CD4-positive, alpha-beta T cell treated with Interleukin-15 for 1 hour (primary cell): Measurements from ENCODE around the gene MFSD6L.

Experiments
- DNase-seq: peaks from one replicate; pipeline ENCODE4 v3.0.0-alpha.2; 2020

MFSD6L gene, protein sequence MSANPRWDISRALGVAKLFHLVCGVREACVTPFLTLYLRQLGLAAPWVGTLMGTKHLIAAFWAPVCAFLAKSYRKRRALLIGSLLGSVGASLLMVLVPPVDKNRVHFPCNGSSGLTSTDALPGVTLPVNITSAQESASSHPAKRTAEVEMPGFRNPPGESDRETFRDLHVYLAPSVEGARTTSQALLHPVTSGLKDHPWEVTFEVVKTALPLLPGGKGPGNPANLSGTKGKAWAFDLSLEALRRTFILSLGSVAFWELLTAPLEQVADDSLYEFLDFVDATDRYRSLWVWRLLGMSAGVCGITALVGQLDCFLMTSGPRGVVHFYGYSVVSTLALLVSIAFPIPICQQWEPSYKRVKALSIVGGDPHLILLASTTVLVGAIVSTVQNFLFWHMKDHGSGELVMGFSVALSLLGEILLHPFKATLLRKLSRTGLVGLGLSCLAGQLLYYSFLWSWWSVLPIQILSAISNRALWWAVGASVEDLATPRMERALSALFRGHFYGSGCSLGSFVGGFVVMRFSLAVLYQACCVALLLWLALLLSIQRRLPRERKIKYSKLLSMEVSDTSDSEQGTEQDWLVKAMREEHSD

DNA sequence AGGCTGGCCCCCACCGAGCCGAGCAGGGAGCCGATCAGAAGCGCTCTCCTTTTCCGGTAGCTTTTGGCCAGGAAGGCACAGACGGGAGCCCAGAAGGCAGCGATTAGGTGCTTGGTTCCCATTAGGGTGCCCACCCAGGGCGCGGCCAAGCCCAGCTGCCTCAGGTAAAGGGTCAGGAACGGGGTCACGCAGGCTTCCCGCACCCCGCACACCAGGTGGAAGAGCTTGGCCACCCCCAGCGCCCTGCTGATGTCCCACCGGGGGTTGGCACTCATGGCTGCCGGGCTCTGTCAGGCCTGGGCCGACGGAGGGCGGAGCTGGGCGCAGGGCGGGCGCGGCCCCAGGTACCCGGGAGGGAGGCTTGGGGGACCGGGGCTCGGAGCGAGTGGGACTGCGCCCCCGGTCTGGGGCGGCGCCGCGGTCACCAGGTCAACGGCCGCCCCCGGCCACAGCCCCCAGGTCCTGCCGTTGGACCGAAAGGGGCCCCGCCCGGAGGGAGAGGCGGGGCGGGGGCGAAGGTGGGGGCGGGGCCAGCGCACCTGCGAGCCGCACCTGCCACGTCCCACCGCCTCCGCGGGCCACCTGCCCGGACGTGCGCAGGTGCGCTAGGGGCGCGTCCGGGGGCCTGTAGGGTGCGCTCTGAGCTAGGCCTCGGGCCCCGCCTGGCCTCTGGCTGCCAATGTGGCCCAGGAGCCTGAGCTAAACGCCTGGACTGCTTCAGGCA, at the start of gene MFSD6L:
Gene MFSD6L, minus strand, starts transcription at position 520 of the 724 bp plus-strand sequence. Its CDS starts 245 bp downstream, at position 275.
- DNase-seq: peak; percentile 36

DNA sequence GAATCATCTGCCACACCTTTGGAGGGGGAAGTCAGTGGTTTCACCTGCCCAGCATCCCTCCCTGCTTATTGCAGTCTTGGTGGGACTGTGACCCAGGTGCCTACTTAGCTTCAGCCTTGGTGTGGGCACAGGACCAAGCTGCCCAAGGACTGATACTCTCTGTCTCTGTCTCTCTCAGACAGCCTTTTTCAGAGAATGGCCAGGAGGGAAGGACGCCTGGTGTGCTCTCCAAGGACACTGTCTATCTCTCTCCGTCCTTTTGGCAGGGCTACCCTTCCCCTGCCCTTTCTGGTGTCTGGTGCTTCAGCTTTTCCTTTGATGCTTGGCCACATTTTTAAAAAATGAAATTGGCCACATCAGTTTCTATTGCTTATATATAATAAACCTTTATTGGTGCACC, 48.7 kb upstream of the MFSD6L start:
- no peak for DNase-seq

DNA sequence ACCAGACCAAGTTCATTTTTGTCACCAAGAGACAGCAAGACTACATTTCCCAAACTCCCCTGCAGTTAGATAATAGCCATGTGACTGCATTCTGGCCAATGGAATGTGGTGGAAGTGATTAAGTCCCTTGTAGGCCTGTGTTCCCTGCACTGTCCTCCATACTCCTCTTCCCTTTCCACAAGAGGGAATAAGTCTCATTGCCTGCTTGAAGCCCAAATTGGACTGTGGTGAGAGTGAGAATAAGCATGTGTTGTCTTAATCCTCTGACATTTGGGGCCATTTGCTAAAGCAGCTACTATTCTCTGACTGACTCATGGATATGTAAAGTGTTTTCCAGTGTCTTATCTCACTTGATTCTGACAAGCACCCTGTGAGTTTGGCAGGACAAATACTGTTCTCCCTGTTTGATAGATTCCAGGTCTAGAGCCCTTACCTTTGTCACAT, 47.6 kb upstream of the MFSD6L start:
- DNase-seq: no peak

DNA sequence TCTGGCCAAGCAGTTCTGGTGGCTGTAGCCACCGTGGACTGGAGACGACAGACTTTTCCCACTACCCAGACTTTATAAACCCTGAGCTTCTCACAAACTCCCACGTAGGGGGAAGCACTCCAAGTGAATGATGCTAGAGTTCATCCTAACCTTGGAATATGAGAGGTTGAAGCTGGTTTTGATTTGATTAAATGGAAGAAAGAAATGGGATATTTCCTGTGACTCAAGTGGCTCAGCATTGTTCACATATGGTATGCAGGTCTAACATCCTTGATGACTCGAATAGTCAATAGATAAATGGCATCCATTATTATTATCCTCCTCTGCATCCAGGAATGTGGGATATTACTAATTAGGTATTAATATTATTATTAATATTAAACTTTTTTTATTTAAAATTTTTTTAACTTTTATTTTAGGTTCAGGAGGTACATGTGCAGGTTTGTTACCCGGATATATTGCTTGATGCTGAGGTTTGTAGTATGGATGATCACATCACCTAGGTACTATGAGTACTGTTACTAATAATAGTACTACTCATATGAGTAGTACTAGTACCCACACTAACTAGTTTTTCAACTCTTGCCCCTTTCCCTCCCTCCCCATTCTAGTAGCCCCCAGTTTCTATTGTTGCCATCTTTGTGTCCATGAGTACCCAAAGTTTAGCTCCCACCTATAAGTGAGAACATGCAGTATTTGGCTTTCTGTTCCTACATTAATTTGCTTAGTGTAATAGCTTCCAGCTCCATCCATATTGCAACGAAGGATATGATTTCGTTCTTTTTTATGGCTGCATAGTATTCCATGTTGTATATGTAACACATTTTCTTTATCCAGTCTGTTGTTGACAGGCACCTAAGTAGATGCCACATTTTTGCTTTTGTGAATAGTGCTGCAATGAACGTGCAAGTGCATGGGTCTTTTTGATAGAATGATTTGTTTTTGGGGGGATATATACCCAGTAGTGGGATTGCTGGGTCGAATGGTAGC, 45.4 kb upstream of the MFSD6L start:
- DNase-seq: no peak

DNA sequence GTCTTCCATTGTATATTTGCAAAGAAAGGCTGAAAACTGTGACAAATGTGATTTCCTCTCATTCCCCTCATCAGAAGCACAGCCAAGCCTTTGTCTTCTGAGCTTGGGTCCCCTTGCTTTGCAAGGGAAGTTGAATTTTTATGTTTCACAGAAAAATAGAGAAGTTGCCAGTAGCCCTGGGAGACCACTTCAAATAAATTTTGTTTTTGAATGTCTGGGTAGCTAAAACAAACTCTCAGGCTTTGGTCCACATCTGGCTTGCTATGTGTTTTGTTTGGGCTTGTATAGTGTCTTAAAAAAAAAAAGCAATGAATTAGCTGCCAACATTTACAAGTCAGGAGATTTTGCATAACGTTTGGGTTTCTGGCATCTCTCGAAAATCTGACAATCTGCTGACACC, 44.2 kb upstream of the MFSD6L start:
- DNase-seq: no peak

DNA sequence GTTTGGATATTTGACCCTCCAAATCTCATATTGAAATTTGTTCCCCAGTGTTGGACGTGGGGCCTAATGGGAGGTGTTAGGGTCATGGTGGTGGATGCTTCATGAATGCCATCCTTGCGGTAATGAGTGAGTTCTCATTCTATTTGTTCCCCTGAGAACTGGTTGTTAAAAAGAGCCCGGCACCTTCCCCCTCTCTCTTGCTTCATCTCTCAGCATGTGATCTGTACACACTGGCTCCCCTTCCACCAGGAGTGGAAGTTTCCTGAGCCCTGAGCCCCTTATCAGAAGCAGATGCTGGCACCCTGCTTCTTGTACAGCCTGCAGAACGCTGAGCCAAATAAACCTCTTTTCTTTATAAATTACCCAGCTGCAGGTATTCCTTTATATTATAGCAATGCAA, 42.7 kb upstream of the MFSD6L start:
- no peak for DNase-seq

DNA sequence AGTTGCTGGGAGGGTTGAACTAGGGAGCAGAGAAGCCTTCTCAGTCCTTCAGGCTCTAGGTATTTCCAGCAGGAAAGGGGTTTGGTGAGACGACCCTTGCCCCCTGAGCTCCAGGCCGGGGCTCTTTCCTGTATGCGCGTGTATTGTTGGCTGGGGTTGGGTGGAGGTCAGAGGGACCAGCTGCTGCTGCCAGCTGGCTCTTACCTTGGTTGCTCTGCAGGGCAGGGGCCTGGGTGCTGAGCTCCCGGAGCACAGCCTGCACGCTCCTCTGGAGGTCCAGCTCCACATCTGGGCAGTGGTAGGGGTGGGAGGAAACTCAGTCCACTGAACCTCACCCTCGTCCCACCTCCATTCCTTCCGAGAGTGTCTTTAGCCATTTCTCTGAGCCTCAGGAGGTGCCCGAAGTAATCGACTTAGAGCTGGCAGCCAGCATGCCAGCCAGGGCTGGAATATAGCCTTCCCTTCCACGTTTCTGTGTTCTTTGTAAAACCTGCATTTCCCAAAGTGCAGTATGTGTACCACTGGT, 40.3 kb upstream of the MFSD6L start:
- DNase-seq: no peak

DNA sequence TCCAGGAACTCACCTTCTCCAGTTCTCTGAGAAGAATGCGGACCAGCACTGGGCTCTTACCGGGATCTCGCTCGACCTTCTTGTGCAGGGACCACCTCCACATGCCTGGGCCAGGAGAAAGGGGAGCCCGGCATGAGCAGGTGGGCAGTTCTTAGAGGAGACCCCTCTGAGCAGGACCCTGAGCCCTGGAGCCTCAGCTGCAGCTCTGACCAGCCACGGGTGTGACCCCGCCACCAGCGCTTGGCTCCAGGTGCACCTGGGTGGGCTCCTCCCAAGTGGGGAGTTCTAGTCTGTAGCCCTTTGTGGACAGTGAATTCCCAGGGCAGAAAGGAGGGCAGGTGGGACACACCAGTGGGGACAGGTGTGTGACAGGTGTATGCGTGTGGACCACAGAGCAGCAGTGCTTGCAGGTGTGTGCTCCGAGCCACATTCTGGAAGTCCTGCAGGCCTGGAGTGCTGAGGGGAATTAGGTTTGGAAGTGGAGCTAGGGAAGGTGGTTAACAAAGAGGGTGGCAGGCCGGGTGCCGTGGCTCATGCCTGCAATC, 39.5 kb upstream of the MFSD6L start:
- DNase-seq: no peak

DNA sequence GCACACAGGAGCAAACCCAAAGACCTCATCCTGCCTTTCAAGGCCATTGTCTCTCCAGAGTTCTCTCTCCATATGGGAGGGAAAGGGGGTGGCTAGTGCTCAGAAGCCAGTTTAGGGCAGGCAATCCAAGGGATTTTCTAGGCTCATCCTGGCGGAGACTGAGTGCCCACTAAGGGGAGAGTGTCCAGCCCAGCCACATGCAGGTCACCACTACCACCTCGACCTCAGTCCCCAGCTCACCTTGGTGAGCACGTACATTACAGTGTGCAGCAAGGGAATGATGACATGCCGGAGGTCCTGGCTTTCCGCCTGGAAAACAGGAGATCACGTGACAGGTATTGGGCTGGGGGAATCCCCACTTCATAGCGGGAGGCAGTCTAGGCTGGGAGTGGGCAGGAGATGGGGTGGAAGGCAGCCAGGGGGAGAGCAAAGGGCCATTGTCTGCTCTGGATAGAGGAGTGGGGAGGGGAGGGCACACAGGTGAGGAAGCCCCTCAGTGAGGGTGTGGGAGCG, 38.5 kb upstream of the MFSD6L start:
- DNase-seq: no peak

DNA sequence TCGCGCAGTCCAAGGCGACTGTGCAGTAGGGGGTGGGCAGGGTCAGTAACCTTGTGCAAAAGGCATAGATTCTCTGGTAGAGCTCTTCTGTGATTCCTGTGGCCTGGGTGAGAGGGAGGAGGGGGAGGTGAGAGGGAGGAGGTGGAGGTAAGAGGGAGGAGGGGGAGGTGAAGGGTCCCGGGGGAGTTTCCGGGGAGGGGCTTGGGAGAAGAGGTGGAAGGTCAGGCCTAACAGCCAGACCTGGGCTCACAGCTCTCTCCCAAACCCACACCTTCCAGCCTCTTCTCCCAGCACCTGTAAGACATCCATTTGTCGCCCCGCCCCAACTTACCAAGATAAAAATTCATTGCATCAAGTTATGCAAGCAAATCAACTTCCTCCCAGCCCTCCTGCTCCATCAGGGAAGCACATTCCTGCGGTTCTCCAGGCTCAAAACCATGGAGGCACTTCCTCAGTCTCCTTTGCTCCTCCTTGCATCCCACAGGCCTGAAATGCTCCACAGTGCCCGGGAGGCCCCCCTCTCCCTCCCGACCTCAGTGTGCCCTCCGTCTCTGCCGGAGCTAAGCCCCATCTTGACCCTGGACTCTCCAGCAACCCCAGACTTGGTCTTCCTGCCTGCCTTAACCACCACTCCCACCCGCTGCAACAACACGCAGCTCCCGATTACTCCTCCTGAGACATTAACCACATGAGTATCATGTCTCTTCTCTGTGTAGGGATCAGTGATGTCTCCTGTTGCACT, 37.8 kb upstream of the MFSD6L start:
- DNase-seq: no peak

DNA sequence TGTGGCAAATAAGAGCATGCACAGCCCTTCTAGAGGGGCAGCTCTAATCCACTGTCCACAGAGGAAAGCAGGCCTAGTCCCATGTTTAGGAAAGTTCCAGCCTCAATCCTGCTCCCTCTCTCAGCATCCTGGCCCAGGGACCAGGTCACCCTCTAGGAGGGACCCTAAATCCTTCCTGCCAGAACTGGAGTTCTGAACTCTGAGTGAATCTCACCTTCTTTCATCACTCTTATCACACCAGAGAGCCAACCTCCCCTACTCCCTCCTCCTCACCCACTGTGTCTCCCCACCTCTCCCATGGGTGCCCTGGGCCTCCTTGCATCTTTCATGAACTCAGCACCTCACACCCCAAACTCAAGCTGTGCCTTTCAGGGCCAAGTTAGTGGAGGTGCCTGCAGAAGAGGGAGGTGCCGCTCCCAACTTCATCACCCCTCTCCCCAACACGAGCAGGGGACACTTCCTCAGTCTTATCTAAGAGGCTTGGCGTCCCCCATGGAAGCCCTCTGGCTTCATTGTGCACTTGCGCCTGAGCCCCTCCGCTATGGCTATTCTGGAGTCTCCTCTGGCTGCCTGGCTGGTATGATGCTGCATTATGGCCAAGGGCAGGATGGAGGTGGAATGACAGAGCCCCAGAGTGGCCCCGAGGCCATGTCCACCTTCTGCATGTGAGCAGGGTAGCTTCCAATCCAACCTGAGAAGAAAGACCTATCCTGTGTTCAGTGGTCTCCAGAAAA, 36.6 kb upstream of the MFSD6L start:
- no peak for DNase-seq

DNA sequence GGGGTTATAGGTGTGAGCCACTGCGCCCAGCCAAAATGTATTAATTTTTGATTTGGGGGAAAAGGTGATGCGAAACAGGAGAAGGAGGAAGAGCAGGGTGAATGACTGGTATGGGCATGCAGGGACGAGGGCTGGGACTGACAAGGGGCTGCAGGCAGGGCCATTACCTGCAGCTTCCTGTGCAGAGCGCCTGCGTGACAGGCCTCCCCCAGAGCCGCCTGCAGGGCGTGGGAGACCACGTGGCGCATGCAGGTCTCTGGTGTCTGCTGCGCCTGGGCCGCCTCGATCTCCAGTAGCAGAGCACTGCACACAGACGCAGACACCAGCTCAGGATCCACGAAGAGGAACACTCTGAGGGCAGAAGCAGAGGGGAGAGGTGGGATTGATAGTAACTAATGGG, 35.9 kb upstream of the MFSD6L start:
- no peak for DNase-seq

DNA sequence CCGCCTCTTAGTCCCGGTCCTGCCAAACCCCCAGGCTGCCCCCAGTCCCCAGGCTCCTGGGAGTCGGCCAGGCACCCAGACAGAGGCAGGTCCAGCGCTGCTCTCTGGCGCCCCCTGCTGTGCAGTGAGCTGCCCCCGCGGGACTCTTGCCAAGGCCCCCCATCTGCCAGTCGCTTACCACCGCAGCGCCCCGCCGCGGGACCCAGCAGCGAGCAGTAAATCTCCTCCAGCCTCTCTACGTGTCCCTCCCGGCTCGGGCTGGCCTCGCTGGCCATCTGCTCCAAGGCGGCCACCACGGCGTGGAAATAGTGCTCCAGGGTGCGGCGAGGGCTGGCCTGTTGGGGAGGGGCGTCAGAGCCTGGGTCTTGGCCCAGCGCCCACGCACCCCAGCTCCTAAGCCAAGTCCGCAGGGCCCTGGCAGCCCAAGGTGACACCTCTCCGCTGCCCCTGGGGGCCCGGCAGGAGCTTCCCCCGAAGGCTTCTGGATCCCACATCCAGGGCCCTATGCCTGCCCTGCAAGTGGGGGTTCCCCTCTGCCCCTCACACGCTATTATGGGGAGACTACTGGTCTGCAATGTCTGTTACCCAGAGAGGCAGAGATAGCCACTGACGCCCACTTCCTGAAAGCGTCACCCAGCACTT, 33.7 kb upstream of the MFSD6L start:
- no peak for DNase-seq

DNA sequence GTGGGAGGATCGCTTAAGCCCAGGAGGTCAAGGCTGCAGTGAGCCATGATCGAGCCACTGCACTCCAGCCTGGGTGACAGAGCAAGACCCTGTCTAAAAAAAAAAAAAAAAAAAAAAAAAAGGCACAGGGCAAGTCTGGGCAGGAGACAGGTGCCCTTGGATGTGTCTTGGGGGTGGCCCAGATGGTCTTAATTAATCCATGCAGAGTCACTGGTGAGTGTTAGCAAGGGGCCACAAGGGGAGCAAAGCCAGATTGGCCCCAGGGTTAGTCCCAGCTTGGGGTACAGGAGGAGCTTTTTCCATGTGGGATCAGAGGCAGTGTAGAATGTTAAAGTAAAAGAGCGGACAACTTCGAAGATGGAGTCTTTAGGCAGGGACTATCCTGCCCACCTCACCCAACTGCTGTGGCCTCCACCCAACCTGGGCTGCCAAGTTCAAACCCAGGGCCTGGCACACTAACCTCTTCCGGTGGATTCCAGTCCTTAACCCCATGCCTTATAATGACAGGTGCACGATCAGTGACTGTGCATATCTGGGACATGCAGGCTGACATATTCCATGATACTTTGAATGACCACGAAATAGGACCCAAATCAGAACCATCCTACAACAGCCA, 32.2 kb upstream of the MFSD6L start:
- no peak for DNase-seq

DNA sequence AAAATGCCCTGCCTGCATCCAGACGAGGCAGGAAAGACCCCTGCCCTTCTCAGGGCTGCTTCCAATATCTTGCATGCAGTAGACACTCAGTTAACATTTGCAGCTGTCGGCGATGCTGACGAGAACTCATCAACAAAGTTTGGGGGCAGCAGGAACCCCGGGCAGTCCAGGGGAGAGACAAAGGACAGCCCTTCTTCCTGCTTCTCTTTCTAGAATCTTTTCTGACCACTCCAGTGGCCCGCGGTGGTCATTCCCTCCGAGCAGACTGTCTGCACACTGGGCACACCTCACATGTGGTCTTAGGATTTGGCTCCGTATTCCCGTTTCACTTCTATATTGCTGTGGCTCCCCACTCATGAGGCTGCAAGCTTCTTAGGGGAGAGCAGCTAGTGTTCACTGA, 31.0 kb upstream of the MFSD6L start:
- no peak for DNase-seq

DNA sequence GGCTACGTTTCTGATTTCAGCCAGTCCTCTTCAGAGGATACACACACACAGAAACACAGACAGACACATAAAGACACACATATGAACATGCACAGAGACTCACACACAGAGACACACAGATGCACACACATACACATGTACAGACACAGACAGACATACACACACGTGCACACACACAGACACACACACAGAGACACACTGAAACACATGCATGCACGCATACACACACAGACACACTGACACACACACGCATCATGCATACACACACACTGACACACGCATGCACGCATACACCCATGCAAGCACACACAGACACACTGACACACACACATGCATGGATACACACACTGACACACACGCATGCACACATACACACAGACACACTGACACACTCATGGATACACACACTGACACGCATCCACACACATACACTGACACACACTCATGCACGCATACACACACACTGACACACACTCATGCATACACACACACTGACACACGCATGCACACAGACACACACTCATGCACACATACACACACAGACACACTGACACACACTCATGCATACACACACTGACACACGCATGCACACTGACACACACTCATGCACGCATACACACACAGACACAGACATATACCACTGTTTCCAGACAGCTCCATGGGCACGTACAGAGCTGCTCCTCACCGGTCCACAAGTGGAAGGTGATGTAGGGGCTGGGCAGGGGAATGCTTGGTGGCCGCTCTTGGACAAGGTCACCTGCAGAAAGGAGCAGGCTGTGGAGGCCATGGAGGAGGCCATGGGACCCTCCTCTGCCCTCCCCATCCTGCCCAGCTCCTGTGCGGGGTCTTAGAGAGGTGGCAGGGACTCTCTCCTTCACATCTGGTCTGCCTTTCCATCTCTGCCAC, 30.1 kb upstream of the MFSD6L start:
- no peak for DNase-seq

DNA sequence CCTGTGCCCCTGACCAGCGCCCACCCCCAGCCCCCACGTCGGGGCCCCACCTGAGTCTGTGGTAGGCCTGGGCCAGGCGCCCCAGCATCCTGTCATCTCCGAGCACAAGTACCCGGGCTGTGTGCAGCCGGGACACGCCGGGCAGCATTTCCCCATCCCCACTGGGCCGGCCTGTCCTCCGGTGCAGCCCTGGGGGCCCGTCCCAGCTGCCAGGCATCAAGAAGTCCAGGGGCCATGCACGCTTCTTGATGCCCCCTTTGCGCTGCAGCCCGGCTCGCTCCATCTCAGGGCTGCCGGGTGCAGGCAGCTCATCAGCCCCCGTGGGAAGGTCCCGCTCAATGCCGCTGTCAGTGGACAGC, 29.3 kb upstream of the MFSD6L start:
- DNase-seq: no peak

DNA sequence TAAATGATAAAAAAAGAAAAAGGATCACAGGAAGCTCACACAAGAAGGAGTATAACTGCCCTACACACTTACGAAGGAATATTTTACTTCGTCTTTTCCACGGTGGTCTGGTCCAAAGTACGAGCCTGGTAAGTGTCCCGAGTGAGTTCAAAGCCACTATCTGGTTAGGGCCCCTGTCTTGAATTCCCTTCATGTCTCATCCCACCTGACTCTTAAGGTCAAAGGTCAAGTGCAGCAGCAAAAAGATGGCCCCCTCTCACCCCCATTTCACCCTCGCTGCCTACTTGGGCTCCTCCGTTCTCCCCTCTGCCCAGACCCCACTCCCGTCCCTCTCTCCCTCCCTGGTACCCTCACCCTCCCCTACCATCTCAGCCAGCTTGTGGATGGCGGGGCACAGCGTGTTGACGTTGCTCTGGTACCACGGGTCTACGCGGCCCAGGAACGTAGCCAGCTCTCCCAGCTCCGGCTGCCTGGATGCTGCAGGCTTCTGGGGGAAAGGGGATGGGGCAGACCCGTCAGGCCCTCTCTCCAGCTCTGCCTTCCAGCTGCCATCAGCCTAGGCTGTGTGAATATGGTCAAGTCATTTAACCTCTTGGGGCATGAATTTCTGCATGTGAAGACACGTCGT, 27.8 kb upstream of the MFSD6L start:
- DNase-seq: no peak
